ENCODE measurements around the gene DRC1.

Gene DRC1

GRCh38 chr2:26475037-26475436 is 73.3 kb downstream of the DRC1 start:
- no peak for TF ChIP-seq SIN3A (IDR thresholded peaks at IDR 0.05; ENCODE audit: borderline replicate concordance, insufficient read depth, low read length)

GRCh38 chr2:26475832-26476501 is 74.2 kb downstream of the DRC1 start:
- TF ChIP-seq TAF1 (IDR thresholded peaks at IDR 0.05; ENCODE audit: borderline replicate concordance, insufficient read depth, low read length): no peak
- no peak for TF ChIP-seq REST (IDR thresholded peaks at IDR 0.05; ENCODE audit: insufficient read depth in 1 of 2, low read depth in 2 of 2, low read length in 2 of 2)
- no peak for TF ChIP-seq POLR2AphosphoS5 (IDR thresholded peaks at IDR 0.05; ENCODE audit: low read depth, low read length)
- no peak for TF ChIP-seq FOXP2 (optimal IDR thresholded peaks at IDR 0.05; ENCODE audit: borderline replicate concordance, extremely low read depth, extremely low read length, insufficient read depth)
- no peak for TF ChIP-seq SIN3A (IDR thresholded peaks at IDR 0.05; ENCODE audit: borderline replicate concordance, insufficient read depth, low read length)

- no peak for TF ChIP-seq POLR2AphosphoS5 (IDR thresholded peaks at IDR 0.05; ENCODE audit: low read depth, low read length)
- no peak for TF ChIP-seq REST (IDR thresholded peaks at IDR 0.05; ENCODE audit: insufficient read depth in 1 of 2, low read depth in 2 of 2, low read length in 2 of 2)
Observed at GRCh38 chr2:26477126-26477910, 75.6 kb downstream of the DRC1 start.

- no peak for TF ChIP-seq FOXP2 (optimal IDR thresholded peaks at IDR 0.05; ENCODE audit: borderline replicate concordance, extremely low read depth, extremely low read length, insufficient read depth)
- TF ChIP-seq REST (IDR thresholded peaks at IDR 0.05; ENCODE audit: insufficient read depth in 1 of 2, low read depth in 2 of 2, low read length in 2 of 2): no peak
- no peak for TF ChIP-seq TAF1 (IDR thresholded peaks at IDR 0.05; ENCODE audit: borderline replicate concordance, insufficient read depth, low read length)
- TF ChIP-seq POLR2AphosphoS5 (IDR thresholded peaks at IDR 0.05; ENCODE audit: low read depth, low read length): no peak
- no peak for TF ChIP-seq SIN3A (IDR thresholded peaks at IDR 0.05; ENCODE audit: borderline replicate concordance, insufficient read depth, low read length)
Observed at GRCh38 chr2:26477911-26478253, 76.2 kb downstream of the DRC1 start, which contains the start of gene OTOF. TSS of gene OTOF (minus strand) at chr2:26478124.

GRCh38 chr2:26478366-26478765 is 76.6 kb downstream of the DRC1 start:
- TF ChIP-seq POLR2AphosphoS5 (IDR thresholded peaks at IDR 0.05; ENCODE audit: low read depth, low read length): no peak
- no peak for TF ChIP-seq FOXP2 (optimal IDR thresholded peaks at IDR 0.05; ENCODE audit: borderline replicate concordance, extremely low read depth, extremely low read length, insufficient read depth)
- no peak for TF ChIP-seq SIN3A (IDR thresholded peaks at IDR 0.05; ENCODE audit: borderline replicate concordance, insufficient read depth, low read length)
- TF ChIP-seq REST (IDR thresholded peaks at IDR 0.05; ENCODE audit: insufficient read depth in 1 of 2, low read depth in 2 of 2, low read length in 2 of 2): no peak
- TF ChIP-seq TAF1 (IDR thresholded peaks at IDR 0.05; ENCODE audit: borderline replicate concordance, insufficient read depth, low read length): no peak
